ENCODE results near the gene ZNF580. TPM values are rescaled to one million over a fixed set of nuclear protein-coding genes. Genes with fewer than 3 reads are reported as not detected.

The ZNF580 gene
- total RNA-seq, 1 donor from 2014 or later: 10.4 TPM

GRCh38 chr19:55683449-55684261 lies 42.9 kb downstream of the ZNF580 start:
- no peak for DNase-seq (ENCODE audit: low read depth)
- H3K36me3 ChIP-seq (ENCODE audit: control insufficient read depth, insufficient read depth, low read length): peaks cover 5% of the 10 kb centered on the region
- H3K27me3 ChIP-seq (ENCODE audit: control insufficient read depth, insufficient read depth, low read length): no peaks in the 10 kb centered on the region
- no peak for TF ChIP-seq CTCF (IDR thresholded peaks at IDR 0.05; ENCODE audit: insufficient read depth, low read length, poor library complexity, severe bottlenecking)
- no peak overlapping the region for H3K4me3 ChIP-seq (ENCODE audit: low read depth, low read length)

- TF ChIP-seq CTCF (IDR thresholded peaks at IDR 0.05; ENCODE audit: insufficient read depth, low read length, poor library complexity, severe bottlenecking): no peak
- Histone ChIP-seq H3K27me3 (ENCODE audit: control insufficient read depth, insufficient read depth, low read length) (no peaks in the 10 kb centered on the region), H3K4me3 (ENCODE audit: low read depth, low read length) (no peak overlapping the region), H3K36me3 (ENCODE audit: control insufficient read depth, insufficient read depth, low read length) (peaks cover 4% of the 10 kb centered on the region)
- no peak for DNase-seq (ENCODE audit: low read depth)
Measured at GRCh38 chr19:55684946-55685681, 44.3 kb downstream of the ZNF580 start.

GRCh38 chr19:55685776-55686175 lies 45.0 kb downstream of the ZNF580 start:
- H3K36me3 ChIP-seq (ENCODE audit: control insufficient read depth, insufficient read depth, low read length): peaks cover 6% of the 10 kb centered on the region
- no peak for DNase-seq (ENCODE audit: low read depth)
- no peak for TF ChIP-seq CTCF (IDR thresholded peaks at IDR 0.05; ENCODE audit: insufficient read depth, low read length, poor library complexity, severe bottlenecking)
- no peak overlapping the region for H3K4me3 ChIP-seq (ENCODE audit: low read depth, low read length)
- H3K27me3 ChIP-seq (ENCODE audit: control insufficient read depth, insufficient read depth, low read length): no peaks in the 10 kb centered on the region

- no peak for TF ChIP-seq CTCF (IDR thresholded peaks at IDR 0.05; ENCODE audit: insufficient read depth, low read length, poor library complexity, severe bottlenecking)
- Histone ChIP-seq H3K27me3 (ENCODE audit: control insufficient read depth, insufficient read depth, low read length) (no peaks in the 10 kb centered on the region), H3K4me3 (ENCODE audit: low read depth, low read length) (no peak overlapping the region), H3K36me3 (ENCODE audit: control insufficient read depth, insufficient read depth, low read length) (peaks cover 6% of the 10 kb centered on the region)
- no peak for DNase-seq (ENCODE audit: low read depth)
Measured at GRCh38 chr19:55686311-55687050, 45.7 kb downstream of the ZNF580 start.

- no peak for TF ChIP-seq CTCF (IDR thresholded peaks at IDR 0.05; ENCODE audit: insufficient read depth, low read length, poor library complexity, severe bottlenecking)
- Histone ChIP-seq H3K36me3 (ENCODE audit: control insufficient read depth, insufficient read depth, low read length) (peaks cover 6% of the 10 kb centered on the region), H3K27me3 (ENCODE audit: control insufficient read depth, insufficient read depth, low read length) (no peaks in the 10 kb centered on the region), H3K4me3 (ENCODE audit: low read depth, low read length) (no peak overlapping the region)
- no peak for DNase-seq (ENCODE audit: low read depth)
Measured at GRCh38 chr19:55687281-55688201, 46.7 kb downstream of the ZNF580 start.
